Measurements from ENCODE around the gene NUDT3.

GRCh38 chr6:34243901-34244884 is 148.3 kb downstream of the NUDT3 start:
- TF ChIP-seq, protein P1, sequence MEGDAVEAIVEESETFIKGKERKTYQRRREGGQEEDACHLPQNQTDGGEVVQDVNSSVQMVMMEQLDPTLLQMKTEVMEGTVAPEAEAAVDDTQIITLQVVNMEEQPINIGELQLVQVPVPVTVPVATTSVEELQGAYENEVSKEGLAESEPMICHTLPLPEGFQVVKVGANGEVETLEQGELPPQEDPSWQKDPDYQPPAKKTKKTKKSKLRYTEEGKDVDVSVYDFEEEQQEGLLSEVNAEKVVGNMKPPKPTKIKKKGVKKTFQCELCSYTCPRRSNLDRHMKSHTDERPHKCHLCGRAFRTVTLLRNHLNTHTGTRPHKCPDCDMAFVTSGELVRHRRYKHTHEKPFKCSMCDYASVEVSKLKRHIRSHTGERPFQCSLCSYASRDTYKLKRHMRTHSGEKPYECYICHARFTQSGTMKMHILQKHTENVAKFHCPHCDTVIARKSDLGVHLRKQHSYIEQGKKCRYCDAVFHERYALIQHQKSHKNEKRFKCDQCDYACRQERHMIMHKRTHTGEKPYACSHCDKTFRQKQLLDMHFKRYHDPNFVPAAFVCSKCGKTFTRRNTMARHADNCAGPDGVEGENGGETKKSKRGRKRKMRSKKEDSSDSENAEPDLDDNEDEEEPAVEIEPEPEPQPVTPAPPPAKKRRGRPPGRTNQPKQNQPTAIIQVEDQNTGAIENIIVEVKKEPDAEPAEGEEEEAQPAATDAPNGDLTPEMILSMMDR (IDR thresholded peaks at IDR 0.05), result no peak
- no peak for TF ChIP-seq POLR2A (IDR thresholded peaks at IDR 0.05)
